Smooth muscle cell (in vitro differentiated cells): ENCODE results near the gene TIMM44. TPM values are rescaled to one million over a fixed set of nuclear protein-coding genes. Genes with fewer than 3 reads are reported as not detected.

Source experiments
- DNase-seq: peaks from one replicate; lab custom pipeline; 2025; ENCODE audit not compliant: unreplicated experiment; lab: John Stamatoyannopoulos, UW
- H2AFZ ChIP-seq: fragments of 200-600 bp; sonication (generic); 2 replicates; pipeline ENCODE4 v1.6.0; 2016; ENCODE audit warnings: antibody characterized with exemption, low read depth, mild to moderate bottlenecking
- H3F3A ChIP-seq: fragments of 200-600 bp; sonication (generic); 2 replicates; pipeline ENCODE4 v1.6.0; 2017; ENCODE audit warnings: antibody characterized with exemption, low read depth
- H3K27ac ChIP-seq: fragments of 200-600 bp; sonication (generic); 2 replicates; pipeline ENCODE4 v1.5.1; 2016; ENCODE audit warnings: low read depth, mild to moderate bottlenecking
- H3K27me3 ChIP-seq: fragments of 200-600 bp; sonication (generic); 2 replicates; pipeline ENCODE4 v1.6.1; 2016; ENCODE audit warnings: low read depth, mild to moderate bottlenecking
- H3K36me3 ChIP-seq: fragments of 200-600 bp; sonication (generic); 2 replicates; pipeline ENCODE4 v1.5.1; 2016; ENCODE audit warnings: low read depth
- H3K4me1 ChIP-seq: fragments of 200-600 bp; sonication (generic); 2 replicates; pipeline ENCODE4 v1.5.1; 2016; ENCODE audit warnings: low read depth
- H3K4me2 ChIP-seq: fragments of 200-600 bp; sonication (generic); 2 replicates; pipeline ENCODE4 v1.6.0; 2016; ENCODE audit warnings: mild to moderate bottlenecking
- H3K4me3 ChIP-seq: fragments of 200-600 bp; sonication (generic); 2 replicates; pipeline ENCODE4 v1.5.1; 2016; ENCODE audit warnings: mild to moderate bottlenecking
- H3K79me2 ChIP-seq: fragments of 200-600 bp; sonication (generic); 2 replicates; pipeline ENCODE4 v1.6.0; 2016; ENCODE audit warnings: low read depth, mild to moderate bottlenecking
- H3K9ac ChIP-seq: fragments of 200-600 bp; sonication (generic); 2 replicates; pipeline ENCODE4 v1.6.0; 2016; ENCODE audit warnings: low read depth
- H3K9me3 ChIP-seq: fragments of 200-600 bp; sonication (generic); replicated peaks from 2 replicates; pipeline ENCODE4 v1.5.1; 2016; ENCODE audit warnings: low read depth
- H4K20me1 ChIP-seq: fragments of 200-600 bp; sonication (generic); 2 replicates; pipeline ENCODE4 v1.6.0; 2016; ENCODE audit warnings: low read depth
- WGBS: methylation state at CpG from one replicate; pipeline ENCODE4 v1.1.7; 2016; ENCODE audit warnings: low lambda C conversion rate; 5-methylcytosine and 5-hydroxymethylcytosine counted together
- polyA plus RNA-seq: library from polyadenylated mRNA; unstranded; fragments of >200 nt; fragmentation: Nextera tagmentation; extraction: Ambion mirVana; gene quantifications from 2 replicates; pipeline ENCODE4 v1.2.1, GENCODE V29; 2016
- total RNA-seq: library from RNA; depleted of rRNA; stranded (reverse); fragments of >200 nt; gene quantifications from 2 replicates; pipeline ENCODE4 v1.2.3, GENCODE V29; 2014
- TF ChIP-seq, protein P1 (sequence below): fragments of 200-600 bp; sonication (generic); IDR thresholded peaks from 2 replicates; pipeline ENCODE4 v1.5.1; 2017; ENCODE audit warnings: borderline replicate concordance, mild to moderate bottlenecking, antibody characterized with exemption; ENCODE audit not compliant: insufficient read depth, poor library complexity, severe bottlenecking

The TIMM44 gene
- total and polyA plus RNA-seq, 2 experiments from 2014 or later: 21.8 to 25.1 TPM

GRCh38 chr19:7978179-7978825, 34.8 kb upstream of the TIMM44 start:
- peaks cover 10% of the 10 kb centered on the region for H3K79me2 ChIP-seq
- no peaks in the 10 kb centered on the region for H3F3A ChIP-seq
- H2AFZ ChIP-seq: no peak overlapping the region
- peaks cover 84% of the 10 kb centered on the region for H4K20me1 ChIP-seq
- H3K27ac ChIP-seq: no peak overlapping the region
- no peaks in the 10 kb centered on the region for H3K36me3 ChIP-seq
- H3K4me3 ChIP-seq: no peak overlapping the region
- no peaks in the 10 kb centered on the region for H3K4me1 ChIP-seq
- no peak for DNase-seq
- WGBS: 90% methylated on average over 12 of the region's 12 CpGs
- no peak overlapping the region for H3K4me2 ChIP-seq
- H3K9me3 ChIP-seq: no peaks in the 10 kb centered on the region
- no peaks in the 10 kb centered on the region for H3K27me3 ChIP-seq
- TF ChIP-seq, protein P1, sequence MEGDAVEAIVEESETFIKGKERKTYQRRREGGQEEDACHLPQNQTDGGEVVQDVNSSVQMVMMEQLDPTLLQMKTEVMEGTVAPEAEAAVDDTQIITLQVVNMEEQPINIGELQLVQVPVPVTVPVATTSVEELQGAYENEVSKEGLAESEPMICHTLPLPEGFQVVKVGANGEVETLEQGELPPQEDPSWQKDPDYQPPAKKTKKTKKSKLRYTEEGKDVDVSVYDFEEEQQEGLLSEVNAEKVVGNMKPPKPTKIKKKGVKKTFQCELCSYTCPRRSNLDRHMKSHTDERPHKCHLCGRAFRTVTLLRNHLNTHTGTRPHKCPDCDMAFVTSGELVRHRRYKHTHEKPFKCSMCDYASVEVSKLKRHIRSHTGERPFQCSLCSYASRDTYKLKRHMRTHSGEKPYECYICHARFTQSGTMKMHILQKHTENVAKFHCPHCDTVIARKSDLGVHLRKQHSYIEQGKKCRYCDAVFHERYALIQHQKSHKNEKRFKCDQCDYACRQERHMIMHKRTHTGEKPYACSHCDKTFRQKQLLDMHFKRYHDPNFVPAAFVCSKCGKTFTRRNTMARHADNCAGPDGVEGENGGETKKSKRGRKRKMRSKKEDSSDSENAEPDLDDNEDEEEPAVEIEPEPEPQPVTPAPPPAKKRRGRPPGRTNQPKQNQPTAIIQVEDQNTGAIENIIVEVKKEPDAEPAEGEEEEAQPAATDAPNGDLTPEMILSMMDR: no peak
- no peak overlapping the region for H3K9ac ChIP-seq

DNA sequence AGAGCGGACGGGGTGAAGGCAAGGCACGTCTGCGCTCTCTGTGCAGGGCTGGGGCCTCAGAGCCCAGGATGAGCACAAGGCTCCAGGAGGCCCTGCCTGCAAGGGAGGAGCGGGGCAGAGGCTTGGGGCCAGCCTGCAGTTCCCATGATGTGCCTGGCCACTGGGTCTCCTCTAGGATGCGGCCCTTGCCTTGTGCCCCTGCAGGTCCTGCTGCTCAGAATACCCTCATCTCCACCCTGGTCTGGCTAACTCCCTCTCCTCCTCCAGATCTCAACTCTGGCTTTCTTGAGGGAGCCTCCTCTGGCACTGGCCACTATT, 34.2 kb upstream of the TIMM44 start:
- no peak for DNase-seq

GRCh38 chr19:7977021-7977722, 33.7 kb upstream of the TIMM44 start:
- Histone ChIP-seq H3K27ac (no peak overlapping the region), H3K9me3 (no peaks in the 10 kb centered on the region), H4K20me1 (peaks cover 77% of the 10 kb centered on the region), H3K27me3 (no peaks in the 10 kb centered on the region), H3F3A (no peaks in the 10 kb centered on the region), H3K4me2 (no peak overlapping the region), H3K9ac (no peak overlapping the region), H3K36me3 (no peaks in the 10 kb centered on the region), H2AFZ (no peak overlapping the region), H3K4me3 (no peak overlapping the region), H3K4me1 (no peaks in the 10 kb centered on the region), H3K79me2 (peaks cover 9% of the 10 kb centered on the region)
- DNase-seq: no peak
- TF ChIP-seq, protein P1: no peak
- 98% methylated on average over 15 of the region's 15 CpGs for WGBS

More for the DNA sequence above, 34.2 kb upstream of the TIMM44 start:
- Histone ChIP-seq H3K27ac (no peak overlapping the region), H3K36me3 (no peaks in the 10 kb centered on the region), H3K9me3 (no peaks in the 10 kb centered on the region), H3K4me2 (no peak overlapping the region), H2AFZ (no peak overlapping the region), H3F3A (no peaks in the 10 kb centered on the region), H3K9ac (no peak overlapping the region), H4K20me1 (peaks cover 78% of the 10 kb centered on the region), H3K4me3 (no peak overlapping the region), H3K27me3 (no peaks in the 10 kb centered on the region), H3K4me1 (no peaks in the 10 kb centered on the region), H3K79me2 (peaks cover 9% of the 10 kb centered on the region)
- WGBS: 99% methylated on average over 6 of the region's 6 CpGs
- TF ChIP-seq, protein P1: no peak

DNA sequence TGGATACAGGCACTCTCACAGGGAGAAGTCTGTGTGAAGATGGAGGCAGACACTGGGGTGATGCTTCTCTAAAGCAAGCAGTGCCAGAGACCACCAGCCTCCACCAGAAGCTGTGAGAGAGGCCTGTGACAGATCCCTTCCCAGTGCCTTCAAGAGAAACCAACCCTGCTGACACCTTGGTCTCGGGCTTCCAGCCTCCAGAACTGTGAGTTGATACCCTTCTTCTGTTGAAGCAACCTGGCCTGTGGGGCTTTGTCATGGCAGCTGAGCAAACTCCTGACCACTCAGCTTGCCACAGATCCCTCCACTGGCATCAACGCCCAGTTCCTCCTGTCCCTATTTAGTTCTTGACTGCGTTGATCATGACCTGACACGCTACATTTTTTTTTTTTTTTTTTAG, 33.0 kb upstream of the TIMM44 start:
- Histone ChIP-seq H3K4me1 (no peaks in the 10 kb centered on the region), H3K9me3 (no peaks in the 10 kb centered on the region), H3K27ac (no peak overlapping the region), H3K9ac (no peak overlapping the region), H3K36me3 (no peaks in the 10 kb centered on the region), H3K79me2 (peaks cover 6% of the 10 kb centered on the region), H3K27me3 (no peaks in the 10 kb centered on the region), H3K4me2 (no peak overlapping the region), H4K20me1 (peaks cover 77% of the 10 kb centered on the region), H3K4me3 (no peak overlapping the region), H2AFZ (no peak overlapping the region), H3F3A (no peaks in the 10 kb centered on the region)
- TF ChIP-seq, protein P1: no peak
- 99% methylated on average over 4 of the region's 4 CpGs for WGBS
- no peak for DNase-seq
